ENCODE results near the gene TUBA8. TPM values are rescaled to one million over a fixed set of nuclear protein-coding genes. Genes with fewer than 3 reads are reported as not detected.

The TUBA8 gene
- total and polyA plus RNA-seq, 2 donors (not counting 1 experiment from before 2014, with no cell fraction given): 0.60 to 0.83 TPM

- TF ChIP-seq CTCF (conservative IDR thresholded peaks at IDR 0.05 in 1 of 2, IDR thresholded peaks at IDR 0.05 in 1 of 2; ENCODE audit: low read depth in 1 of 2, low read length in 2 of 2): no peak
- no peak for TF ChIP-seq EZH2 (IDR thresholded peaks at IDR 0.05; ENCODE audit: low read length, missing control alignments)
- Histone ChIP-seq H3K36me3 (ENCODE audit: control insufficient read depth, insufficient read depth, low read length) (peaks cover 2% of the 10 kb centered on the region), H3K4me1 (ENCODE audit: control insufficient read depth, extremely low read depth, insufficient read depth, low read length) (no peaks in the 10 kb centered on the region), H3K9me3 (ENCODE audit: control insufficient read depth, insufficient read depth, low read depth, low read length) (no peaks in the 10 kb centered on the region), H3K27ac (ENCODE audit: insufficient read depth, low read length) (no peak overlapping the region), H2AFZ (ENCODE audit: low read length) (no peak overlapping the region), H4K20me1 (ENCODE audit: control insufficient read depth, extremely low read depth, insufficient read depth, low read length) (no peaks in the 10 kb centered on the region), H3K9ac (ENCODE audit: insufficient read depth, low read length) (no peak overlapping the region), H3K79me2 (ENCODE audit: control insufficient read depth, insufficient read depth, low read length) (no peaks in the 10 kb centered on the region), H3K4me3 (replicated peaks in 1 of 4; ENCODE audit: control extremely low read depth in 1 of 4, insufficient read depth in 1 of 4, low read depth in 3 of 4, low read length in 4 of 4) (no peak overlapping the region), H3K4me2 (ENCODE audit: extremely low read depth, insufficient read depth, low read length) (no peak overlapping the region), H3K27me3 (ENCODE audit: control insufficient read depth, insufficient read depth, low read length) (no peaks in the 10 kb centered on the region)
- DNase-seq (ENCODE audit: low read depth in 2 of 2): no peak
Measured at GRCh38 chr22:18093661-18094060, 16.9 kb upstream of the TUBA8 start.

- H3K79me2 ChIP-seq (ENCODE audit: control insufficient read depth, insufficient read depth, low read length): no peaks in the 10 kb centered on the region
- peak in 1 of 2 donors; percentile 40 for DNase-seq (ENCODE audit: low read depth in 2 of 2)
- H3K9ac ChIP-seq (ENCODE audit: insufficient read depth, low read length): no peak overlapping the region
- H3K4me2 ChIP-seq (ENCODE audit: extremely low read depth, insufficient read depth, low read length): no peak overlapping the region
- H3K4me3 ChIP-seq (replicated peaks in 1 of 4; ENCODE audit: control extremely low read depth in 1 of 4, insufficient read depth in 1 of 4, low read depth in 3 of 4, low read length in 4 of 4): no peak overlapping the region
- no peak for TF ChIP-seq CTCF (conservative IDR thresholded peaks at IDR 0.05 in 1 of 2, IDR thresholded peaks at IDR 0.05 in 1 of 2; ENCODE audit: low read depth in 1 of 2, low read length in 2 of 2)
- no peak for TF ChIP-seq EZH2 (IDR thresholded peaks at IDR 0.05; ENCODE audit: low read length, missing control alignments)
- peaks cover 1% of the 10 kb centered on the region for H3K36me3 ChIP-seq (ENCODE audit: control insufficient read depth, insufficient read depth, low read length)
- no peaks in the 10 kb centered on the region for H3K27me3 ChIP-seq (ENCODE audit: control insufficient read depth, insufficient read depth, low read length)
- no peaks in the 10 kb centered on the region for H3K4me1 ChIP-seq (ENCODE audit: control insufficient read depth, extremely low read depth, insufficient read depth, low read length)
- no peak overlapping the region for H2AFZ ChIP-seq (ENCODE audit: low read length)
- no peaks in the 10 kb centered on the region for H4K20me1 ChIP-seq (ENCODE audit: control insufficient read depth, extremely low read depth, insufficient read depth, low read length)
- no peaks in the 10 kb centered on the region for H3K9me3 ChIP-seq (ENCODE audit: control insufficient read depth, insufficient read depth, low read depth, low read length)
- H3K27ac ChIP-seq (ENCODE audit: insufficient read depth, low read length): no peak overlapping the region
Measured at GRCh38 chr22:18095101-18095805, 15.4 kb upstream of the TUBA8 start.

GRCh38 chr22:18096823-18097222, 13.8 kb upstream of the TUBA8 start:
- no peak for DNase-seq (ENCODE audit: low read depth in 2 of 2)
- Histone ChIP-seq H3K27me3 (ENCODE audit: control insufficient read depth, insufficient read depth, low read length) (no peaks in the 10 kb centered on the region), H3K9ac (ENCODE audit: insufficient read depth, low read length) (no peak overlapping the region), H3K36me3 (ENCODE audit: control insufficient read depth, insufficient read depth, low read length) (no peaks in the 10 kb centered on the region), H3K4me1 (ENCODE audit: control insufficient read depth, extremely low read depth, insufficient read depth, low read length) (no peaks in the 10 kb centered on the region), H3K4me3 (replicated peaks in 1 of 4; ENCODE audit: control extremely low read depth in 1 of 4, insufficient read depth in 1 of 4, low read depth in 3 of 4, low read length in 4 of 4) (no peak overlapping the region), H3K79me2 (ENCODE audit: control insufficient read depth, insufficient read depth, low read length) (no peaks in the 10 kb centered on the region), H3K27ac (ENCODE audit: insufficient read depth, low read length) (no peak overlapping the region), H3K4me2 (ENCODE audit: extremely low read depth, insufficient read depth, low read length) (no peak overlapping the region), H2AFZ (ENCODE audit: low read length) (no peak overlapping the region), H3K9me3 (ENCODE audit: control insufficient read depth, insufficient read depth, low read depth, low read length) (no peaks in the 10 kb centered on the region), H4K20me1 (ENCODE audit: control insufficient read depth, extremely low read depth, insufficient read depth, low read length) (no peaks in the 10 kb centered on the region)
- TF ChIP-seq CTCF (conservative IDR thresholded peaks at IDR 0.05 in 1 of 2, IDR thresholded peaks at IDR 0.05 in 1 of 2; ENCODE audit: low read depth in 1 of 2, low read length in 2 of 2): no peak
- TF ChIP-seq EZH2 (IDR thresholded peaks at IDR 0.05; ENCODE audit: low read length, missing control alignments): no peak

All from fibroblast of lung (primary cell).